OCI-M1 (cell line): Measurements from ENCODE around the gene ZNHIT1.
"Not testable (repeated sequence)": the region's sequence is repeated elsewhere in the genome, so short reads cannot be mapped to it uniquely, and the experiment has no call there.

Experiments used
- DNase-seq: peaks from one replicate; lab custom pipeline; 2025; lab: John Stamatoyannopoulos, UW

ZNHIT1 gene

DNA sequence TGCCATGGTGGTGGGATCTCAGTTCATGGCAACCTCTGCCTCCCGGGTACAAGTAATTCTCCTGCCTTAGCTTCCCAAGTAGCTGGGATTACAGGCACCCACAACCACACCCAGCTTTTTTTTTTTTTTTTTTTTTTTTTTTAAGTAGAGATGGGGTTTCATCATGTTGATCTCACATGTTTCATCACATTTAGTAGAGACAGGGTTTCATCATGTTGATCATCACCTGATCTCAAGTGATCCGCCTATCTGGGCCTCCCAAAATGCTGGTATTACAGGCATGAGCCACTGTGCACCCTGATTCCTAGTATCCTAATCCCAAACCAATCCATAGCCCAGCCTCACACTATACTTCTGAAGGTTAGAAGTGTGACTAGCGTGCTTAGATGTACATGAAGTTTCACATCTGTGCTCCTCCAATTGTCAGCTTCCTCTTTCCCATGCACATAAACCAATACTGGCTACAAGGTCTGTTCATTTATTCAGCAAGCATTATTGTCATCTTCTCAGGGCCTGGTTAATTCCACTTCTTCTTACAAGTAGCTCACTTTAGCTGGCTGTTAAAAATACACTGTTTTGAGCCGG lies 31.0 kb upstream of the ZNHIT1 start:
- peak; percentile 51 for DNase-seq

DNA sequence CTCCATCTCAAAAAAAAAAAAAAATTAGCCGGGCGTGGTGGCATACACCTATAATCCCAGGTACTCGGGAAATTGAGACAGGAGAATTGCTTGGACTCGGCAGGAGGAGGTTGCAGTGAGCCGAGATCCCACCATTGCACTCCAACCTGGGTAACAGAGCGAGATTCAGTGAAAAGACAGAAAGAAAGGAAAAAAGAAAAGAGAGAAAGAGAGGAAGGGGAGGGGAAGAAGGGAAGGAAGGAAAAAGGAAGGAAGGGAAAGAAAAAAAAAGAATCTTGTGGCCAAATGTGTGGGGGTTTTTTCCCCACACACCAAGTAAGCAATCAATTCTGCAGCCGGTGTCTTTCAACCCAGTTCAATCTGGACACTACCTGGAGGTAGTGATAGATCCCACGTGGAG lies 28.9 kb upstream of the ZNHIT1 start:
- DNase-seq = no peak

GRCh38 chr7:101195884-101196283 lies 22.1 kb upstream of the ZNHIT1 start:
- DNase-seq = no peak

DNA sequence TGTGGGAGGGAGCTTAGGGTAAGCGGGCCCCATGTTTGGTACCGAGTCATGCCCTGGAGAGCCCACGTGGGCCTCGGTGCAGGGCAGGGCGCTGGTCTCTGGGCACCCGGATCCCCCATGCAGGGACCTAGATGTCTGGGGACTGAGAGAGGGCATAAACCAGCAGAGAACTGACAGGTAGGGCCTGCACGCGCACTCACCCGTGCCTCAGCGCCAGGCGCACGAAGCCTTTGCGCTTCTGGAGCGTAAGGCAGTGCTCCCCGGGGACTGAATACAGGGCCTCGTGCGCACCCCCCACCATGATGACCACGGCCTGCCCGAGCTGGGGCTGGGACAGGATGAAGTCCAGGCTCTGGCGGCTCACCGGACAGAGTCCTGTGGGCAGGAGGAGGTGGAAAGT lies 20.0 kb upstream of the ZNHIT1 start:
- DNase-seq = no peak

DNA sequence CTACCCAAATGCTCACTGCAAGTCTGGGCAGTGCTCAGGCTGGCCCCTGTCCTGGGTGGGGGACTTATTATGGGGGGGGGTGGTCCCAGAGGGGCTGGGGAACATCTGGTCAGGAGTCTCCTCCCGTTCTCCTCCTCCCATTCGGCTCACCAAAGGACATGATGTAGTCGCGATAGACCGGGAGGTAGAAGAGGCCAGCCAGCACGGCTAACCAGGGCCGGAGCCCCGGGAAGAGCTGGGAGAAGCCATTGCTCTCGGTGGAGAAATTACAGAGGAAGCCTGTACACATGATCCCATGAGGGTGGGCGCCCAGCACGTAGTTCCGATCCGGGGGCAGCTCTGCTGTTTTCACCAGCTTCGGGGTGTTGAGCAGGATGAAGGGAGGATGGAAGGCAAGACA lies 19.5 kb upstream of the ZNHIT1 start:
- no peak for DNase-seq

- DNase-seq = not testable (repeated sequence)
Measured at GRCh38 chr7:101199522-101199921, 18.4 kb upstream of the ZNHIT1 start.

GRCh38 chr7:101200504-101200861 lies 17.5 kb upstream of the ZNHIT1 start:
- no peak for DNase-seq

DNA sequence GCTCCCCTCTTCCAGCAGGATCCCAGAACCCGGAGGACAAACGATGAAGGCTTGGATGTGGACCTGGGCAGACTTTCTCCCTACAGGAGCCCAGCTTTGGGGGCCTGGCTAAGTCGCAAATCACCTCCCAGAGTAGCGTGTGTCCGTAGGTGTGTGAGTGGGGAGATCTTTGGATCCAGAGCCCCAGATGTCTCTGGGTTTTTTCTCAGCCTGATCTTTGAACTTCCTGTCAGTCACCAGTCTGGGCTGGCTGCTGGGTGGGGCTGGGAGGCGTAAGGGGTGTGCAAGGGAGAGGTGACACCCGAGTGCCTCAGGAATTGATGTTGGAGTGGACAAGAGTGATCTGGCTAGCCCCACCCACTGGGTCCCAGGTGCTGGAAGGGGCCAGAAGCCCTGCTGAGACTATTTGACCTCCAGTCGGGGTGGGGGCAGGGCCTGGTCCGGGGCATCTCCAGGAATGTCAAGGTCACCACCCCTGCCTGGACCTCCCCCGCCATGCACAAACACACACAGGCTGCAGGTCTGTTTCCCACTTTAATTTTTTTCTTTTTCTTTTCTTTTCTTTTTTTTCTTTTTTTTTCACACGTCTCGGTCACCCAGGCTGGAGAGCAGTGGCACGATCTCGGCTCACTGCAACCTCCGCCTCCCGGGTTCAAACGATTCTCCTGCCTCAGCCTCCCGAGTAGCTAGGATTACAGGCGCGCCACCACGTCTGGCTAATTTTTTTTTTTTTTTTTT lies 16.9 kb upstream of the ZNHIT1 start, which contains the start of gene MOGAT3:
Gene MOGAT3, minus strand, starts transcription at position 175 of the 738 bp plus-strand sequence. CDS start 182 bp downstream, outside the sequence.
- DNase-seq = no peak

DNA sequence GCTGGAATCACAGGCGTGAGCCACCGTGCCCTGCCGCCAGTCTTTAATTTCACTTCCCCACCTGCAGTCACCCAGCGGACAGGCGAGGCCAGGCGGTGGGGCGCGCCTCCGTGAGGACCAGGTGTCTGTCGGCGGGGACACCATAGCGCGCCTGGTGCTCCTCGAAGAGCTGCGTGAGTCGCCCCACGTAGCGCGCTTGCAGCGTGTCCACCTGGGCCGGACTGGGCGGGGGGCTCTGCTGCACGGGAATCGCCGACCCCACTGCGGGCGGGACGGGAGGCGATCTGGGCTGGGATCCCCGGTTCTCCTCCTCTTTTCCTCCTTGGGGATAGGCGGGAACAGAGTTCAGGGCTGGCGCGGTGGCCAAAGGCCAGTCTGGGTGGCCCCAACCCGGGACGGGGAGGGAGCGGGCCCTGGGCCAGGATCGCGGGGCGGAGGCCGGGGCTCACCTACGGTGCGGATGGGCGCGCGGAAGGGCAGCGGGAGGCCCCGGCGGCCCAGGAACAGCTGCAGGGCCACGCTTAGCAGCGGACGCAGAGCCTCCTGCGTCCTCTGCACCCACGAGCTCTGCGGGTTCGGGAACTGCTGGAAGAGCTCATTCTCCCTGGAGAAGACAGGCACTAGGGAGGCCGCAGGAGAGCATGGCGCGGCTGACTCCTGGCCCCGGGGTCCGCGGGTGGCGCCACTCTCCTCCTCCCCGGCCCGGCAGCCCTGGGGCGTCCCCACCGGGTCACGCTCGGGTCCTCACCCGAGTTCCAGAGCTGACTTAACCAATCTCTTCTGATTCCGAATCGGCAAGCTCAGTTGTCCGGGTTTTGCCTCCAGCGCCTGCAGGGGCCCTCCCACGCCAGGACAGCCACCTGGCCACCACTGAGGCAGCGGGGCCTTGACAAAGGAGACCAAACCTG lies 16.0 kb upstream of the ZNHIT1 start:
- no peak for DNase-seq

- DNase-seq = no peak
Measured at GRCh38 chr7:101202603-101202918, 15.4 kb upstream of the ZNHIT1 start.

GRCh38 chr7:101203740-101204738 lies 13.9 kb upstream of the ZNHIT1 start:
- not testable (repeated sequence) for DNase-seq

DNA sequence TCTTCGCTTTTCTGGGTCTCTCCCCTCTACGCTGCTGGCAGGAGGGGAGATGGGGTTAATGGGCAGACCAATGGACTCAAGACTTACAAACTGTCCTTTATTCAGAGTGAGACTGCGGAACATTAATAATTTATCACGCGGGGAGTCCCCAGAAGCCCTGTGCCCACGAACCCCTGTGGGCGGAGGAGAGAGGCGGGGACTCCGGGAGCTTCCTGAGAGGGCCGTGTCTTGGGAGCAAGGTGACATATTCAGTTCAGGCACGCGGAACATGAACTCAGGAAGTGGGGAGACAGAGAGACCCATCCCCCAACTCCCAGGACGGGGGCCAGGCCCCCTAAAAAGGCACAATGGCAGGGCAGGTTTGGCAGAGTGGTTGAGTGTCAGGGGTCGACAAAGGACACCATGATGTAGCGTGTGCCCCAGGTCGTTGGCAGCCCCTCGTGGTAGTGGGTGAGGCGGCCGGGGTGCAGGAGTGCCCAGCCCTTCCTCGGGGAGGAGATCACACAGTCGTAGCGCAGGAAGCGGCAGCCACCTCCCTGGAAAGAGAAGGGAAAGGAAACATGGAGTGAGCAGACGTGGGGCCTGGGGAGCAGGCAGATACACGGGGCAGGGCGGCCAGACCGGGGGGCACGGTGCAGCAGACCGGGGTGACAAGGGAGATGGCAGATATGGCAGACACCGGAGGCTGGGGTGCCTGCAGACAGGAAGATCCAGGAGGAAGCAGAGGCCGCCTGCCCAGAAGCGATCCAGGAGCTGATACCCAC lies 11.9 kb upstream of the ZNHIT1 start:
- no peak for DNase-seq

- no peak for DNase-seq
Measured at GRCh38 chr7:101206665-101207042, 11.3 kb upstream of the ZNHIT1 start.

- DNase-seq = no peak
Measured at GRCh38 chr7:101207459-101207858, 10.5 kb upstream of the ZNHIT1 start.

GRCh38 chr7:101208794-101209193 lies 9.2 kb upstream of the ZNHIT1 start:
- no peak for DNase-seq

DNA sequence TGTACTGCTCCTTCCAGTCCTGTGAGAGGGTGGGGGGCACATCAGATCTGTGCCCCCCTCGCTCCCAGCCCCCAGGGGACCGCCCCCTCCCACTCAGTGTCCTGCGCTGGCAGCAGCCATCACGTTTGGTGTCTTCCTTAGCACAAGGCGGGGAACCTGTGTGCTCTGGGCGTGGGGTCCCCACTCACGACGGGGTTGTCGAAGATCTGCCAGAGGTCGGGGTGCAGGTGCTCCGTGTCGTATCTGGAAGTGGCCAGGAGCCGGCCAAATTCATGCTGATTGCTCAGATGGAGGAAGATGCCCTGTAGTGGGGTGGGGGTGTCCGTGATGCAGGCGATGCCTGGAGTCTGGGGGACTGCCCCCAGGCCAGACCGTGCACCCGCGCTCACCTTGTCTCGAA lies 7.8 kb upstream of the ZNHIT1 start:
- DNase-seq = no peak

DNA sequence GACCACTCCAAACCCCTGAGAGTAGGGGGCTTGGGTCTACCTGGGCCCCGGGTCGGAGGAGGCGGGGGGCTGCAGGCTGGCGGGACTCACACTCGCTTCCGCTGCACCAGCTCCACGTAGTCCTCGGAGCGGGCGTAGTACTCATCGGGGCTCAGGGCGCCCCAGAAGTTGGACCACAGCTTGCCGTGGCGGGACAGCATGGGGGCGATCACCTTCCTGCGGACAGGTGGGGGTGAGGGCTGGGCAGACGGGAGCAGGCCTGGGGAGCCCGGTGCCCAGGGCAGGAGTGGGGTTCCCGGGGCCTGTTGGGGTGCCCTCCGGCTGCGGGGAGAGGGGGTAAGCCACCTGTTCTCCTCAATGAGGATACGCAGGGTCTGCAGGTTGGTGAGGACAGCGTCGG lies 6.5 kb upstream of the ZNHIT1 start:
- DNase-seq = no peak

- DNase-seq = no peak
Measured at GRCh38 chr7:101212014-101212413, 6.0 kb upstream of the ZNHIT1 start.

DNA sequence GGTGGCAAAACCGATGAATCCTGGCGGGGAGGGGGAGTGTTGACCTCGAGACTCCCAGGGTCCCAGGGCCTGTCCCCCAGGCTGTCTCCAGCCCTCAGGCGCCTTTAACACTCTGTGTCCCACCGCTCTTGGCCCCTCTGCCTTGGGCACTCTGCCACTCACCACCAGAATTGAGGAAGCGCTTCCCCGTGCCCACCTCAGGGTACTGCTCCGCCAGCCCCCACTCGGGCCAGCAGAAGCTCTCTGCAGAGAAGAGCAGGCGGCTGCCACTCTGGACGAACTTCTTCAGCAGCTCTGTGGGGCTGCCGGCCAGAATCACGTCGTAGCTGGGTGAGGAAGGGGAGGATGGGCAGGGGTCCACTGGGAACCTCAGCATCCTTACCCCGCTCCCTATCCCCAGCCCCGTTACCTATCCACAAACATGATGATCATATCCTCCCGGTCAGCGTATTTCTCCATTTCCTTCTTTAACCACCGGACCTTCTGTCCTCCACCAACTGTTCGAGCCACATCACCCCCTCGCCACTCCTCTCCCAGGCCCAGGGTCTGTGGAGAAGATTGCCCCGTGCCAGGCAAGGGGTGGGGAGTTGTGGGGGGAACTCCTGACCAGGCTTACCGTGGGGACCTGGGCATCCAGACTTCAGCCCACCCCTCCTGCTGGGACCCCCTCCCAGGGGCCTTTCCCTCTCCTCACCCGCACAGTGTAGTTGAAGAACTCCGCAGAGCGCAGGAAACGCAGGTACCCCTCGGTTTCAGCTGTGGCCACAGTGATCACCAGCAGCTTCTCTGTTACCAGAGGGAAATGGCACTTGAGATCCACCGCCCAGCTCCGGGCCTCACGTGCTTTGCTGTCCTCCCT lies 1.7 kb upstream of the ZNHIT1 start:
- no peak for DNase-seq

GRCh38 chr7:101216860-101217387 lies 1.0 kb upstream of the ZNHIT1 start:
- DNase-seq = peak; percentile 51
